ENCODE results near the gene DNAJC19.
"Not testable (repeated sequence)": the region's sequence is repeated elsewhere in the genome, so short reads cannot be mapped to it uniquely, and the experiment has no call there.

DNAJC19 gene

DNA sequence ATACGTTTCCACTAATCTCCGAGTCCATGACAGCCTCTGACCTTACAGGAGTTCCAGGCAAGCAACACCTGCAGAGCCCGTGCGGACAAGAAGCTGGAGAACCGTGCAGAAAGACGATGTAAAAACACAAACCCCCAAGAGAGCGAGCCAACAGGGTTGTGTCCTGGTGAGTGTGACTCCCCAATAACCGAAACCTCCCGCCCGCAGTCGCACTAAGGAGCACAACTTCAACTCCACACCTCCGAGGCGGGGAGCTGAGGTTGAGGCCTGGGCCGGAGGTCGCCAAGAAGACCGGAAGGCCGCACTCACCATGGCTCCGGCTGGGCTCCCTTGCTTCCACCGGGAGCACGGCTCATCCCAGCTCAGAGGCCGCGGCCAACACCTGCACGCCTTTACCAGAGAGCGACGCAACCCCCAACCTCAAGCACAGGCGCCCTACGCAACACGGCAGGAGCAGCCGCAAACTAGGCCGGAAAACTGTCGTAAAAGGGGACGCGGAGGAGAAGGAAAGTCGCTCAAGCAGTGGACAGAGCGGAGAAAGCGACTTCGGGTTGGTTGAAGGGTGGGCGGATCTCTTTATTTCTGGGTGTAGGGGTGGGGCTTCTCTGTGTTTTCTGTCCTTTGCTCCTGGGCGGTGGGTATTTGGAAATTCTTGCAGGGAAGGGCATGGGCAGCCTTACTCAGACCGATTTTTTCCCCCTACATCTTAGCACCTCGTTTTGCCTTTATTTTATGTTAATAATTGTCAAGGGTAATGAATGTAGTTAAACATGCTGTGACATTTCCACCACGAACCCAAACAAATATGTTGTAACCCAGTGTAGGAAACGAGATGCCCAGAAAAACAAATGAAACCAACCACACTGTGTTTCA is at the start of gene DNAJC19:
TSS of gene DNAJC19 (minus strand) at position 446 of the 873 bp plus-strand sequence. CDS start at position 312, 134 bp downstream.
- no peak for FAIRE-seq

DNA sequence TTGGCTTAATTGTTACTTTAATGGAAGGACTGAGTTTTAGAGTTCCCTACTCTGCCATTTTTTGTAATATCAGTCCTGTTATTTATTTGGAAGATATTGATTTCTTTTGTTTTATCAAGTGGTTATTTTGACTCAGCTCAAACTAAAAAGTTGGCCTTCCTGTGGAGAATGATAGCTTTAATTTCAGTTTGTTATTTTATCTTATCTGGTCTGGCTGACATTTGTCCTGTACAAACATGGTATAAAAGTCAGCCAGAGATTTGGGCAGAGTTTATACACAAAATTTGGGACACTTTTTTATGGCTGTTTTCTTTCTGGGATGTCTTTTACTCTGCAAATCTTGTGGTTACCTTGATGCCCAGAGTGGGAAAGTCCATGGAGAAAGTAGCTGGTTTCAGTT is 41.4 kb upstream of the DNAJC19 start:
- no peak for FAIRE-seq

- FAIRE-seq: no peak
These were observed 35.7 kb upstream of the DNAJC19 start for GRCh38 chr3:181025204-181025603.

GRCh38 chr3:181017690-181018089 is 28.2 kb upstream of the DNAJC19 start:
- FAIRE-seq: no peak

- FAIRE-seq: no peak
These were observed 19.7 kb upstream of the DNAJC19 start for GRCh38 chr3:181009225-181009624.

GRCh38 chr3:181008796-181009195 is 19.3 kb upstream of the DNAJC19 start:
- no peak for FAIRE-seq

- no peak for FAIRE-seq
These were observed 17.7 kb upstream of the DNAJC19 start for GRCh38 chr3:181007262-181007661.

GRCh38 chr3:181006541-181006940 is 17.0 kb upstream of the DNAJC19 start:
- no peak for FAIRE-seq

DNA sequence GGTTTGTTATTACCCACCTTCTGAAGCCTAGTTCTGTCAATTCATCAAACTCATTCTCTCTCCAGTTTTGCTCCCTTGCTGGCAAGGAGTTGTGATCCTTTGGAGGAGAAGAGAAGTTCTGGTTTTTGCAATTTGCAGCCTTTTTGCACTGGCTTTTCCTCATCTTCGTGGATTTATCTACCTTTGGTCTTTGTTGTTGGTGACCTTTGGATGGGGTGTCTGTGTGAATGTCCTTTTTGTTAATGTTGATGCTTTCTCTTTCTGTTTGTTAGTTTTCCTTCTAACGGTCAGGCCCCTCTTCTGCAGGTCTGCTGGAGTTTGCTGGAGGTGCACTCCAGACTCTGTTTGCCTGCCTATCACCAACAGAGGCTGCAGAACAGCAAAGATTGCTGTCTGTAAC is 13.9 kb upstream of the DNAJC19 start:
- not testable (repeated sequence) for FAIRE-seq

GRCh38 chr3:181002331-181002730 is 12.8 kb upstream of the DNAJC19 start:
- not testable (repeated sequence) for FAIRE-seq

DNA sequence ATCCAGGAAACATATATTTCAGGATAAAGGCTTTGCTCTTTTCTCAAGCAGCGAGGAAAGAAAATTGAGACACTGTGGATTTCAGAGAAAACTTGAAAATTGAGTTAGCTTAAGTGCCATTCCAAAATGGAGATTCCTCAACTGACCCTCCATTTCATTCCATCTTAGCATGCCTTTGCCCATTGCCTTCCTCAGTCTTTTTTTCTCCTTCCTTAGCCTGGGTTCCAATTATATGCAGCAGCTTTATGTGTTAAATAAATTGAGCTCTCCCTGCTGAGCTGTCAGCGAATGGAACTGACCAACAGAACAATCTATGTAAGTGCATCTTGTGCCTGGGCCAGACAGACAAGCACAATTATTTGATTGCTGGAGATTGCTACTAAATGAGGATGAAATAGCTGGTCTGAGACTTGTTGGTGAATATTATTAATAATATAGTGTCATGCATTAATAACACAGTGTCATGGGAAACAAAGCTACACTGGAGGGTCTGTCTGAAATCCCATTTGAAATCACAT is 6.9 kb upstream of the DNAJC19 start:
- no peak for FAIRE-seq

DNA sequence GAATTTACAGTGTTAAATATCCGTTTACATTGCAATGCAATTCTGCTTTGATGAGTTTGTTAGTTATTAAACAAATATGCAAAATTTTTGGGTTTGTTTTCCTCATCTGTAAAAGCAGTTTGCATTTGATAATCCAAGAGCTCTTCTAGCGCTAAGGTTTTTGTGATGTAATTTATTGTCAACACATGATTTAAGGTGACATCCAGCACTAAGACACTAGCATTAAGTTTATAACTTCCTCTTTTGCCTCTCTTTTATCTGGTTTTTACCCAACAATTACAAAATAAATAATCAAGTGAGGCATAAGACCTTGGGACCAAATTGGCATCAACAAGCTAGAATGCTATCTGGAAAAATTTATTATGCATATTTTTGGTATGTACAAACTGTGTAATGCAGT is 969 bp upstream of the DNAJC19 start:
- no peak for FAIRE-seq

GRCh38 chr3:180987344-180987743 is 2.2 kb downstream of the DNAJC19 start:
- FAIRE-seq: no peak

- FAIRE-seq: not testable (repeated sequence)
These were observed 3.2 kb downstream of the DNAJC19 start for GRCh38 chr3:180986366-180986765.

DNA sequence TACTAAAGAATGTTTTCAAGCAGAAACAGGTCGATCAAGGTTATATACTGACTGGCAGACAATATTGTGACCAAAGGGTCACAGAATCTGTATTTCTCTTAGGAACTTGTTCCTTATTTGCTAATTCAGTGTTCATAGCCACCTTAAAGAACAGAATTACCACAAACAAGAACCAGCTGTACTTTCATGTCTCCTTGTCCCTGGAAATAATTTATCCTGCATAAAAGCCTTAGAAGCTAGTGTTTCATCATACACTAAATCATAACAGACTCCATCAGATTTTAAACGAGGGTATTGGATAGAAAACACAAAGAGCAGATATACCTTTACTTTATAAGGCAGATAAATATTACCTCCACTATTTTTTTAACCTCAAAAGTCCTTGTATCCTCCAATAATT is 6.4 kb downstream of the DNAJC19 start:
- FAIRE-seq: no peak

DNA sequence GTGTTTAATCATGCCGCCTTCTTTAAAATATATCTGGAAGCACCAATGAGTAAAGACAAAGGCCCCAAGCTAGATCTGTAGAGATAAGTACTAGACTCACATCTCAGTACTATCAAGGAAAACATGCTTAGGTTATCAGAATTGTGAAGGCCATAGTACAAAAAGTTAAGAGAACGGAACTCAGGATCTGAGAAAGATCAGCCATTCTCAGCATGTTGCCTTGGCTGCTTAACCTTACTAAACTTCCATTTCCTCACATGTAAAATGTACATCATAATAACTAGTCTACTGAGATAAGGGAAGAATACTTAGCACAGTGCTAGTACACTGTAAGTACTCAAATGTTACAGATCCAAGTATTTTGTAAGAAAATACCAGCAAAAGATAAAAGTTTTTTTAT is 7.6 kb downstream of the DNAJC19 start:
- no peak for FAIRE-seq

DNA sequence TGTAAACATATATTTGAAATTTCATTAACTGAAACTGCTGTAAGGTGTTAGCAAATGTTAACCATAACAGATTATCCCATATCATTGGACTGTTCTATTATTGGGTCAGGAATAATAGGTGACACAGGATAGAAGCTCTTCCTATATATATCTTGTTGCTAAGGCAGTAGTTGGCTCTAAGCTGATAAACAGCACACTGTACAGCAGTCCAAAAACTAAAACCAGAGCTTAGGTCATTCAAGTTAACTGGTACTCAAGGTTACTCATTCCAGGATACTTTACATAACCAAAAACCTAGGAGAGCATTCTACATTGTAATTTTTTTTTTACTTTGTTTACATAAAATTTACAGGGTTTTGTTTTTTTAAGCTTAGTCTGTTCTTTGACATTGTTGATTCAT is 8.9 kb downstream of the DNAJC19 start:
- FAIRE-seq: no peak

DNA sequence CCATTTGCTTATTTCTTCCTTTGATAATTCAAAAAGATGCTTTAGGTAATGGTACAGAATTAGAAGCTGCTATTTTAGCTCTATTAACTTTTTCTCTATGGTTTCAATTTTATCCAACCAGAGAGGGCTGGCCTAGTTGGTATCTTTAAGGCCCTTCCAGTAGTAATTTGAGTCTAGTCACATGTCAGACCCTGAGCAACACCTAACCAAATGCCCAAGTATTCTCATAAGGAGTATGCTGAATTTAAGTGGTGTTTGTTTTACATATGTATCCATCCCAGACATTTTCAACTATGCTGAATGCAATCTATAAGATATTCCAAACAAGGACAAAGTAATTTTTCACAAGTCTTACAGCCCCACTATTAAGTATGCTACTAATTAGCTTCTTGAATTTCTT is 9.6 kb downstream of the DNAJC19 start:
- no peak for FAIRE-seq

DNA sequence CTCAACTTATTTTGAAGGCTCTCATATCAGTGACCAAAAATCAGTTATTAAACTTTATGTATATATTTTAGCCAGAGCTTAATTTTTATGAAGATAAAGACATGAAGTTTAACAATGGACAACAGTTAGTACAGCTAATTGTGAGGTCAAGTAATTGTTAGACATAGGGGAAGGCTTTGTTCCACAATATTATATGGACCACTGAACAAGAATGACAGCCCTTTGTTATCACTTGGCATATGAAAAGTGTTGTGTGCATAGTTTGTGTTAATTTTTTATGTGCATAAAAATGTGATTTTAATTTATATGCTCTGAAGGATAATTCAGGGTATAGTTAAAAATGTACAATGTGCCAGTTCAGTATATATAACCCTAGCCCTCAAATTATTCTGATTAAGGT is 12.0 kb downstream of the DNAJC19 start:
- FAIRE-seq: no peak

DNA sequence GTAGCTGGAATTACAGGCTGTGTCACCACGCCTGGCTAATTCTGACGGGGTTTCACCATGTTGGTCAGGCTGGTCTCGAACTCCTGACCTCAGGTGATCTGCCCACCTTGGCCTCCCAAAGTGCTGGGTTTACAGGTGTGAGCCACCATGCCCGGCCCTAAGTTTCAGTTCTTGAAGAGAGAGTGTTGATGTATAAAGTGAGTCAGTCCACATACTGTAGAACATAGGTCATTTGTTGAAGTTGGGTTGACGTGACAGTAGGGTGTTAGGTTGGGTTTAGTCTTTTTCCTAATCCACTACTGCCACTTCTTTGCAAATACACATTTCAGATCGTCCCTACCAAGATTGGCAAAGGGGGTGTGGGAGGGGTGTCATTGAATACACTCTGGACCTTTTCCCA is 15.2 kb downstream of the DNAJC19 start:
- no peak for FAIRE-seq

GRCh38 chr3:180973543-180973942 is 16.0 kb downstream of the DNAJC19 start:
- FAIRE-seq: peak; percentile 10

DNA sequence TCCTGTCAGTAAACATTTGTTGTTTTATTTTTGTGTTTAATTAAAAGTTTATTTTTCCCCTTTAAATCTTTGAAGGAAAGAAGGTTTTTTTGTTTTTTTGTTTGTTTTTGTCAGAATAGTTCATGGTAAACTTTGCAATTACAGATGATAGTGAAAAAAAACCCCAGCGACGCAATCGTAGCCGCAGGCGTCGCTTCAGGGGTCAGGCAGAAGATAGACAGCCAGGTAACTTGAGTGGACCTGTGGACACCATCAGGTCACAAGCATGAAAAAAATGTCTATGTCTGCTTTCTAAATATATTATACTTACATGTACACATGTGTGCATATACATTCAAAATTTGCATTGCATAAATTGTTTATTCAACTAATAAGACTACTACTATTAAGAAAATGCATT is 18.6 kb downstream of the DNAJC19 start:
- FAIRE-seq: no peak

GRCh38 chr3:180962530-180962929 is 27.0 kb downstream of the DNAJC19 start:
- FAIRE-seq: no peak

DNA sequence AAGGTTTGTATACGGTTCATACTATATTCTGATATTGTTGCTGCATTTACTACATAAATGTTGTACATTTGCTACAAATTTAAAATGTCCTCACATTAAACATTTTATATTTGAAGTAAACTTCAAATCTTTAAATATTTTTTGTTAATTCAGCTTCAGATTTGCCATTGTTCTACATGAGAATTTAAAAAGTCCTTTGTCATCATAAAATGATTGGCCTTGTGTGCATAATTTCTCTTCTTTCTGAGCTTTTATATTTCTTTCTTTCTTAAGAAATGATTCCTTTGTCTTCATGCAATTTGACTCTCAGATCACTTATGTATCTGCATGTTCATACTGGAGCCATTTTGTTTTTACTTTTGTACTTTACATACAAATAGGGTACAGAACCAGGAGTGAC is 28.0 kb downstream of the DNAJC19 start:
- FAIRE-seq: no peak

DNA sequence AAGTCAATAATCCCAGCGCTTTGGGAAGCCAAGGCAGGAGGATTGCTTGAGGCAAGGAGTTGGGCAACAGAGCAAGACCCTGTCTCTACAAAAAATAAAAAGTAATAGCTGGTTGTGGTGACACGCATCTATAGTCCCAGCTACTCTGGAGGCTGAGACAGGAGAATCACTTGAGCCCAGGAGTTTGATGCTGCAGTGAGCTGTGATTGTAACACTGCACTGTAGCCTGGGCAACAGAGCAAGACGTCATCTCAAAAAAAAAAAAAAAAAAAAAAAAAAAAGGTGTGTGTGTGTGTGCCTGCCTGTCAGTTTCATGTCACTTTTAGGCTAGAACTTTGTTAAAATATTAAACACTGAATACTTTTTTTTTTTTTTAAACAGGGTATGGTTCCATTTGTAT is 28.4 kb downstream of the DNAJC19 start:
- no peak for FAIRE-seq

Measured in colon (tissue), 2 donors.